Breast epithelium (tissue), 3 donors: ENCODE measurements around the gene PRRT4.

ENCODE experiments used
- CTCF ChIP-seq, 3 donors: fragments of 450-650 bp; IDR thresholded peaks; one replicate each; pipeline ENCODE4 v1.5.1; 2016 to 2017; ENCODE audit warnings: antibody characterized with exemption in 3 of 3, mild to moderate bottlenecking in 3 of 3, moderate library complexity in 3 of 3
- POLR2A ChIP-seq: fragments of 450-650 bp; IDR thresholded peaks from one replicate; pipeline ENCODE4 v1.6.1; 2016; ENCODE audit warnings: antibody characterized with exemption, mild to moderate bottlenecking, moderate library complexity
- POLR2AphosphoS5 ChIP-seq, 3 donors: sonication (generic); formaldehyde crosslinking; IDR thresholded peaks; one replicate each; pipeline ENCODE4 v1.6.1; 2017; ENCODE audit warnings: antibody characterized with exemption in 3 of 3

GRCh38 chr7:128405471-128406313, 44.2 kb upstream of the PRRT4 start:
- TF ChIP-seq POLR2A (no peak), CTCF (IDR thresholded peaks at IDR 0.05) (no peak), POLR2AphosphoS5 (IDR thresholded peaks at IDR 0.05) (no peak)
